ENCODE measurements around the gene ZNF273.
"Not testable (repeated sequence)": the region's sequence is repeated elsewhere in the genome, so short reads cannot be mapped to it uniquely, and the experiment has no call there.

Gene ZNF273

GRCh38 chr7:64882341-64883112, 20.5 kb upstream of the ZNF273 start:
- Mint-ChIP-seq H3K27ac (no peak overlapping the region), H3K36me3 (peaks cover 4% of the 10 kb centered on the region), H3K4me3 (peak overlapping the region; percentile 82), H3K27me3 (peaks cover 29% of the 10 kb centered on the region), H3K9me3 (ENCODE audit: low read depth) (no peaks in the 10 kb centered on the region), H3K4me1 (ENCODE audit: low read depth) (peaks cover 18% of the 10 kb centered on the region)

GRCh38 chr7:64883113-64883905, 19.8 kb upstream of the ZNF273 start:
- peaks cover 20% of the 10 kb centered on the region for H3K4me1 Mint-ChIP-seq (ENCODE audit: low read depth)
- H3K4me3 Mint-ChIP-seq, result peak overlapping the region; percentile 82
- H3K36me3 Mint-ChIP-seq, result peaks cover 4% of the 10 kb centered on the region
- no peak overlapping the region for H3K27ac Mint-ChIP-seq
- peaks cover 32% of the 10 kb centered on the region for H3K27me3 Mint-ChIP-seq
- H3K9me3 Mint-ChIP-seq (ENCODE audit: low read depth), result no peaks in the 10 kb centered on the region

- Mint-ChIP-seq H3K4me1 (ENCODE audit: low read depth) (peaks cover 22% of the 10 kb centered on the region), H3K4me3 (peak overlapping the region; percentile 44), H3K9me3 (ENCODE audit: low read depth) (no peaks in the 10 kb centered on the region), H3K27me3 (peaks cover 31% of the 10 kb centered on the region), H3K36me3 (peaks cover 4% of the 10 kb centered on the region), H3K27ac (no peak overlapping the region)
Measured at GRCh38 chr7:64884085-64884912, 18.8 kb upstream of the ZNF273 start.

GRCh38 chr7:64884913-64885370, 18.1 kb upstream of the ZNF273 start:
- peaks cover 4% of the 10 kb centered on the region for H3K36me3 Mint-ChIP-seq
- no peak overlapping the region for H3K4me3 Mint-ChIP-seq
- no peak overlapping the region for H3K27ac Mint-ChIP-seq
- H3K4me1 Mint-ChIP-seq (ENCODE audit: low read depth), result peaks cover 22% of the 10 kb centered on the region
- peaks cover 31% of the 10 kb centered on the region for H3K27me3 Mint-ChIP-seq
- H3K9me3 Mint-ChIP-seq (ENCODE audit: low read depth), result no peaks in the 10 kb centered on the region

- Mint-ChIP-seq H3K4me3 (no peak overlapping the region), H3K27me3 (peaks cover 30% of the 10 kb centered on the region), H3K4me1 (ENCODE audit: low read depth) (peaks cover 22% of the 10 kb centered on the region), H3K9me3 (ENCODE audit: low read depth) (no peaks in the 10 kb centered on the region), H3K27ac (no peak overlapping the region), H3K36me3 (peaks cover 4% of the 10 kb centered on the region)
Measured at GRCh38 chr7:64885520-64886240, 17.4 kb upstream of the ZNF273 start.

GRCh38 chr7:64886956-64887545, 16.0 kb upstream of the ZNF273 start:
- H3K9me3 Mint-ChIP-seq (ENCODE audit: low read depth), result no peaks in the 10 kb centered on the region
- H3K36me3 Mint-ChIP-seq, result peaks cover 4% of the 10 kb centered on the region
- H3K4me1 Mint-ChIP-seq (ENCODE audit: low read depth), result peaks cover 22% of the 10 kb centered on the region
- no peak overlapping the region for H3K27ac Mint-ChIP-seq
- H3K4me3 Mint-ChIP-seq, result peak overlapping the region; percentile 30
- peaks cover 25% of the 10 kb centered on the region for H3K27me3 Mint-ChIP-seq

- Mint-ChIP-seq H3K9me3 (ENCODE audit: low read depth) (no peaks in the 10 kb centered on the region), H3K4me1 (ENCODE audit: low read depth) (peaks cover 17% of the 10 kb centered on the region), H3K27me3 (peaks cover 21% of the 10 kb centered on the region), H3K27ac (no peak overlapping the region), H3K36me3 (peaks cover 4% of the 10 kb centered on the region), H3K4me3 (peak overlapping the region; percentile 90)
Measured at GRCh38 chr7:64887756-64888508, 15.1 kb upstream of the ZNF273 start.

- Mint-ChIP-seq H3K27ac (no peak overlapping the region), H3K27me3 (peaks cover 19% of the 10 kb centered on the region), H3K9me3 (ENCODE audit: low read depth) (no peaks in the 10 kb centered on the region)
Measured at GRCh38 chr7:64888561-64888900, 14.5 kb upstream of the ZNF273 start.

GRCh38 chr7:64888901-64889685, 14.0 kb upstream of the ZNF273 start:
- H3K27me3 Mint-ChIP-seq, result peaks cover 14% of the 10 kb centered on the region
- H3K27ac Mint-ChIP-seq, result no peak overlapping the region
- no peaks in the 10 kb centered on the region for H3K9me3 Mint-ChIP-seq (ENCODE audit: low read depth)
- H3K4me3 Mint-ChIP-seq, result peak overlapping the region; percentile 90
- H3K4me1 Mint-ChIP-seq (ENCODE audit: low read depth), result peaks cover 17% of the 10 kb centered on the region
- peaks cover 4% of the 10 kb centered on the region for H3K36me3 Mint-ChIP-seq

More at GRCh38 chr7:64888561-64888900, 14.5 kb upstream of the ZNF273 start:
- peaks cover 17% of the 10 kb centered on the region for H3K4me1 Mint-ChIP-seq (ENCODE audit: low read depth)
- peak overlapping the region; percentile 90 for H3K4me3 Mint-ChIP-seq
- H3K36me3 Mint-ChIP-seq, result peaks cover 4% of the 10 kb centered on the region

- Mint-ChIP-seq H3K4me1 (ENCODE audit: low read depth) (peaks cover 17% of the 10 kb centered on the region), H3K36me3 (peaks cover 4% of the 10 kb centered on the region), H3K4me3 (peak overlapping the region; percentile 51), H3K27ac (no peak overlapping the region), H3K9me3 (ENCODE audit: low read depth) (no peaks in the 10 kb centered on the region), H3K27me3 (peaks cover 12% of the 10 kb centered on the region)
Measured at GRCh38 chr7:64889686-64890162, 13.3 kb upstream of the ZNF273 start.

GRCh38 chr7:64890273-64890672, 12.8 kb upstream of the ZNF273 start:
- H3K9me3 Mint-ChIP-seq (ENCODE audit: low read depth); H3K4me3 Mint-ChIP-seq; H3K36me3 Mint-ChIP-seq; H3K27ac Mint-ChIP-seq: not testable (repeated sequence)
- H3K27me3 Mint-ChIP-seq, result peaks cover 12% of the 10 kb centered on the region
- H3K4me1 Mint-ChIP-seq (ENCODE audit: low read depth), result peaks cover 17% of the 10 kb centered on the region

- Mint-ChIP-seq H3K27ac (no peak overlapping the region), H3K36me3 (no peaks in the 10 kb centered on the region), H3K4me1 (ENCODE audit: low read depth) (peaks cover 15% of the 10 kb centered on the region), H3K9me3 (ENCODE audit: low read depth) (no peaks in the 10 kb centered on the region), H3K27me3 (peaks cover 7% of the 10 kb centered on the region), H3K4me3 (no peak overlapping the region)
Measured at GRCh38 chr7:64890761-64891362, 12.2 kb upstream of the ZNF273 start.

Measured in activated naive CD8-positive, alpha-beta T cell (primary cell).